Liver (tissue), 3 donors: ENCODE measurements around the gene SIM2.

Experiments
- CTCF ChIP-seq: fragments of 150-350 bp; IDR thresholded peaks from 2 replicates; pipeline ENCODE4 v1.5.1; 2017; ENCODE audit warnings: improper control_type of control experiment, low read depth, low read length; ENCODE audit not compliant: missing input control
- EGR1 ChIP-seq, 2 donors: IDR thresholded peaks; 2 replicates each; pipeline ENCODE4 v1.6.1; 2016 to 2018; ENCODE audit warnings: antibody characterized with exemption in 2 of 2, low read depth in 2 of 2
- FOXA1 ChIP-seq: IDR thresholded peaks from 2 replicates; pipeline ENCODE4 v1.6.1; 2016; ENCODE audit warnings: antibody characterized with exemption
- FOXA2 ChIP-seq: IDR thresholded peaks from 2 replicates; pipeline ENCODE4 v1.6.1; 2016; ENCODE audit warnings: antibody characterized with exemption
- GABPA ChIP-seq, 2 donors: IDR thresholded peaks in 1 of 2; conservative IDR thresholded peaks in 1 of 2; 2 replicates each; pipeline ENCODE4 v1.6.1; 2016; ENCODE audit warnings: antibody characterized with exemption in 2 of 2, mild to moderate bottlenecking in 1 of 2, moderate library complexity in 1 of 2
- MAX ChIP-seq: IDR thresholded peaks from 2 replicates; pipeline ENCODE4 v1.6.1; 2016; ENCODE audit warnings: antibody characterized with exemption
- RAD21 ChIP-seq, 2 donors: IDR thresholded peaks; 2 replicates each; pipeline ENCODE4 v1.6.1; 2016; ENCODE audit warnings: antibody characterized with exemption in 2 of 2, mild to moderate bottlenecking in 2 of 2
- REST ChIP-seq: IDR thresholded peaks from 2 replicates; pipeline ENCODE4 v1.6.1; 2016; ENCODE audit warnings: antibody characterized with exemption, mild to moderate bottlenecking
- RXRA ChIP-seq, 2 donors: IDR thresholded peaks; 2 replicates each; pipeline ENCODE4 v1.6.1; 2017 to 2018; ENCODE audit warnings: antibody characterized with exemption in 2 of 2, mild to moderate bottlenecking in 1 of 2
- SP1 ChIP-seq: IDR thresholded peaks from 2 replicates; pipeline ENCODE4 v1.6.1; 2018; ENCODE audit warnings: antibody characterized with exemption, mild to moderate bottlenecking
- TAF1 ChIP-seq: conservative IDR thresholded peaks from 2 replicates; pipeline ENCODE4 v1.6.1; 2016; ENCODE audit warnings: antibody characterized with exemption, mild to moderate bottlenecking
- YY1 ChIP-seq: IDR thresholded peaks from 2 replicates; pipeline ENCODE4 v1.6.1; 2016; ENCODE audit warnings: antibody characterized with exemption, mild to moderate bottlenecking
- ZBTB33 ChIP-seq: IDR thresholded peaks from 2 replicates; pipeline ENCODE4 v1.6.1; 2016; ENCODE audit warnings: antibody characterized with exemption
- donor health status: healthy.
- donor health status: healthy.

DNA sequence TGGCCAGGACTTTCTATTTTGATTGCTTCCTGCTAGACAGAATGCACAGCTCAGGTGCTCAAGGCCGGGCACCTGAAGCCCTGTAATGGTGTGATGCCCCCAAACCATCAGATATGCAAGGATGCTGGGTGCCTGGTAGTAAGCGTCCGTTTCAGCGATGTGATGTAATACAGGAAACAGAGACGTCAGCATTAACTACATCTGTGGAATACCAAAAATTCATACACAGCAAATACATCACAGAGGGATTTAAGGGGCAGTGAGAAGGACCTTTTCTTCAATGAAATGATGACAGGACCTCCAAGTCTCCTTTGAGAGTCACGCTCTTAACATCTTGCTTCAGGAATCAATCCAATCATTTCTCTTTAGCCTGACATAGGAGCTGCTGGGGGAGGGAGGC, 64.4 kb downstream of the SIM2 start:
- TF ChIP-seq RAD21 (IDR thresholded peaks at IDR 0.05), result no peak
- no peak for TF ChIP-seq CTCF
- no peak for TF ChIP-seq MAX
- no peak for TF ChIP-seq REST
- no peak for TF ChIP-seq YY1
- TF ChIP-seq SP1, result no peak
- TF ChIP-seq TAF1, result no peak
- TF ChIP-seq RXRA (IDR thresholded peaks at IDR 0.05), result no peak
- TF ChIP-seq EGR1 (IDR thresholded peaks at IDR 0.05; ENCODE audit: low read depth in 2 of 2), result no peak
- TF ChIP-seq FOXA1, result no peak
- no peak for TF ChIP-seq ZBTB33
- TF ChIP-seq FOXA2, result no peak
- TF ChIP-seq GABPA (IDR thresholded peaks at IDR 0.05 in 1 of 2, conservative IDR thresholded peaks at IDR 0.05 in 1 of 2), result no peak
